ENCODE measurements around the gene TRMT11.
A peak's percentile ranks its signal among the peaks of the same experiment; 100 is the strongest.
"Not testable (repeated sequence)": the region's sequence is repeated elsewhere in the genome, so short reads cannot be mapped to it uniquely, and the experiment has no call there.

Gene TRMT11

DNA sequence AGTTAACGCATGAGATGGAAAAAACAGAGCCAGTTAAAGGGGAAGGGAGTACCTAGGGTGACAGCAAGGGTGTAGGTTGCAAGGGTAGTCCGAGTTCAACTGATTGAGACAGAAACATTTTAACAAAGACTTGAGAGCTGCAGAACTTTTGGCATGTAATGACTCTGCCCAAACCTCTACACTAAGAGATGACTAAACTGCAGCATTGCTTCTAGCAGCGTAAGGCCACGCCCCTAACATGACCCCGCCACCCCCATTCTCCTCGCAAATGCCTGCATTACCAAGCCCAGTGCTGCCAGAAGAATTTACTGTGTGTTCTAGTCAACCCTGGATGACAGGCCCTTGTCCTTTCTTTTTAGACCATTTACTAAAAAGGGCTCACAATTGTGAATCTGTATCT, 36.0 kb upstream of the TRMT11 start:
- Histone ChIP-seq H2BK15ac (ENCODE audit: low read length) (no peak overlapping the region), H3K4me2 (ENCODE audit: insufficient read depth, low read length, poor library complexity, severe bottlenecking) (no peak overlapping the region), H3K9ac (ENCODE audit: low read depth, low read length, poor library complexity) (no peak overlapping the region), H3K4me1 (ENCODE audit: control insufficient read depth in 2 of 2, insufficient read depth in 1 of 2, low read depth in 1 of 2, low read length in 2 of 2) (no peaks in the 10 kb centered on the region), H3K36me3 (replicated peaks in 1 of 2; ENCODE audit: control insufficient read depth in 2 of 2, insufficient read depth in 2 of 2, low read length in 2 of 2) (no peaks in the 10 kb centered on the region), H3K4ac (ENCODE audit: low read length) (no peak overlapping the region), H3K14ac (ENCODE audit: low read length) (no peak overlapping the region), H2AK5ac (ENCODE audit: low read depth, low read length) (no peak overlapping the region), H3K23ac (ENCODE audit: low read depth, low read length, poor library complexity) (no peak overlapping the region), H4K8ac (ENCODE audit: low read depth, low read length) (no peak overlapping the region), H2BK12ac (ENCODE audit: low read length) (no peak overlapping the region), H3K79me1 (ENCODE audit: low read depth, low read length) (no peaks in the 10 kb centered on the region), H3K9me3 (replicated peaks in 1 of 2; ENCODE audit: control insufficient read depth in 2 of 2, insufficient read depth in 1 of 2, low read depth in 1 of 2, low read length in 2 of 2) (no peaks in the 10 kb centered on the region), H4K91ac (ENCODE audit: low read depth, low read length, poor library complexity) (no peak overlapping the region), H3K18ac (ENCODE audit: low read length) (no peak overlapping the region), H3K4me3 (ENCODE audit: low read length in 2 of 2) (no peak overlapping the region), H2AFZ (ENCODE audit: low read length) (no peak overlapping the region), H2BK5ac (ENCODE audit: low read length) (no peak overlapping the region), H2BK120ac (ENCODE audit: low read depth, low read length) (no peak overlapping the region), H3K27me3 (ENCODE audit: control insufficient read depth in 3 of 3, insufficient read depth in 3 of 3, low read depth in 1 of 3, low read length in 3 of 3) (peaks cover 0 to 4% (median 3%) of the 10 kb centered on the region in 3 experiments), H3K27ac (replicated peaks; ENCODE audit: low read length) (no peak overlapping the region)
- WGBS, 2 donors (ENCODE audit: extremely low coverage in 2 of 2, insufficient read length in 2 of 2, insufficient replicate concordance in 1 of 2): no CpG with 5 or more reads among the region's 6 CpGs
- DNase-seq (ENCODE audit: low spot score): no peak

DNA sequence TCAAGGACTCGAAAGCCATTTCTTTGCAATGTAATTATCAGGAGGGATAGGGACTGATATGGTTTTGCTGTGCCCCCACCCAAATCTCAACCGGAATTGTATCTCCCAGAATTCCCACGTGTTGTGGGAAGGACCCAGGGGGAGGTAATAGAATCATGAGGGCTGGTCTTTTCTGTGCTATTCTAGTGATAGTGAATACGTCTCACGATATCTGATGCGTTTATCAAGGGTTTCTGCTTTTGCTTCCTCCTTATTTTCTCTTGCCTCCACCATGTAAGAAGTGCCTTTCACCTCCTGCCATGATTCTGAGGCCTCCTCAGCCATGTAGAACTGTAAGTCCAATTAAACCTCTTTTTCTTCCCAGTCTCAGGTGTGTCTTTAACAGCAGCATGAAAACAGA, 35.6 kb upstream of the TRMT11 start:
- DNase-seq (ENCODE audit: low spot score); H3K18ac ChIP-seq (ENCODE audit: low read length); H3K9me3 ChIP-seq (replicated peaks in 1 of 2; ENCODE audit: control insufficient read depth in 2 of 2, insufficient read depth in 1 of 2, low read depth in 1 of 2, low read length in 2 of 2); H3K79me1 ChIP-seq (ENCODE audit: low read depth, low read length); H2BK12ac ChIP-seq (ENCODE audit: low read length); H3K4me2 ChIP-seq (ENCODE audit: insufficient read depth, low read length, poor library complexity, severe bottlenecking); H3K14ac ChIP-seq (ENCODE audit: low read length); H3K27ac ChIP-seq (replicated peaks; ENCODE audit: low read length); H2AK5ac ChIP-seq (ENCODE audit: low read depth, low read length); H3K36me3 ChIP-seq (replicated peaks in 1 of 2; ENCODE audit: control insufficient read depth in 2 of 2, insufficient read depth in 2 of 2, low read length in 2 of 2); H3K23ac ChIP-seq (ENCODE audit: low read depth, low read length, poor library complexity); H2BK120ac ChIP-seq (ENCODE audit: low read depth, low read length); H2BK5ac ChIP-seq (ENCODE audit: low read length); H3K4me1 ChIP-seq (ENCODE audit: control insufficient read depth in 2 of 2, insufficient read depth in 1 of 2, low read depth in 1 of 2, low read length in 2 of 2); H3K9ac ChIP-seq (ENCODE audit: low read depth, low read length, poor library complexity); H4K8ac ChIP-seq (ENCODE audit: low read depth, low read length); H2BK15ac ChIP-seq (ENCODE audit: low read length); H3K27me3 ChIP-seq (ENCODE audit: control insufficient read depth in 3 of 3, insufficient read depth in 3 of 3, low read depth in 1 of 3, low read length in 3 of 3); H3K4me3 ChIP-seq (ENCODE audit: low read length in 2 of 2); H4K91ac ChIP-seq (ENCODE audit: low read depth, low read length, poor library complexity); H2AFZ ChIP-seq (ENCODE audit: low read length); H3K4ac ChIP-seq (ENCODE audit: low read length): not testable (repeated sequence)
- no CpG with 5 or more reads among the region's 6 CpGs for WGBS, 2 donors (ENCODE audit: extremely low coverage in 2 of 2, insufficient read length in 2 of 2, insufficient replicate concordance in 1 of 2)

DNA sequence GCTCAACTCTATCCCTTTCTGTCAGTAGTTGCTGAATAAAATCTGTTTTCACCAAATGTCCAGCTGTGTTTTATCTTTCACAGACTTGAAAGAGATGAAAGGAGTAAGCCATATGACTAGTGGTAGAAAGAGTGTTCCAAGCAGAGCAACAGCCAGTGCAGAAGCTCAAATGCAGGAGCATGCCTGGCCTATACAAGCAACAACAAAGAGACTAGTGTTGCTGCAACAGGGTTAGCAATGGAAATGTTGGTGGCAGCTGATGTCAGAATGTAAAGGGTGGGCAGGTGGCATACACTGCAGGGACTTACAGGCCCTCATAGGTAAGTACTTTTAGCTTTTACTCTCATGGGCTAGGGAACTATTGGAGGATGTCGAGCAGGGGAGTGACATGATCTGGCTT, 35.0 kb upstream of the TRMT11 start:
- H3K79me1 ChIP-seq (ENCODE audit: low read depth, low read length): no peaks in the 10 kb centered on the region
- H2BK15ac ChIP-seq (ENCODE audit: low read length): no peak overlapping the region
- no CpG with 5 or more reads among the region's 1 CpG for WGBS, 2 donors (ENCODE audit: extremely low coverage in 2 of 2, insufficient read length in 2 of 2, insufficient replicate concordance in 1 of 2)
- no peak overlapping the region for H3K4ac ChIP-seq (ENCODE audit: low read length)
- H3K18ac ChIP-seq (ENCODE audit: low read length): no peak overlapping the region
- H2BK120ac ChIP-seq (ENCODE audit: low read depth, low read length): no peak overlapping the region
- H3K27ac ChIP-seq (replicated peaks; ENCODE audit: low read length): no peak overlapping the region
- H3K23ac ChIP-seq (ENCODE audit: low read depth, low read length, poor library complexity): no peak overlapping the region
- H3K4me1 ChIP-seq (ENCODE audit: control insufficient read depth in 2 of 2, insufficient read depth in 1 of 2, low read depth in 1 of 2, low read length in 2 of 2): peaks cover 0 to 2% of the 10 kb centered on the region in 2 donors
- H2AFZ ChIP-seq (ENCODE audit: low read length): no peak overlapping the region
- H3K4me2 ChIP-seq (ENCODE audit: insufficient read depth, low read length, poor library complexity, severe bottlenecking): no peak overlapping the region
- peaks cover 0 to 3% (median 2%) of the 10 kb centered on the region in 3 experiments for H3K27me3 ChIP-seq (ENCODE audit: control insufficient read depth in 3 of 3, insufficient read depth in 3 of 3, low read depth in 1 of 3, low read length in 3 of 3)
- no peak overlapping the region for H2BK5ac ChIP-seq (ENCODE audit: low read length)
- H2AK5ac ChIP-seq (ENCODE audit: low read depth, low read length): peak overlapping the region; percentile 6
- no peak overlapping the region for H4K91ac ChIP-seq (ENCODE audit: low read depth, low read length, poor library complexity)
- H3K9me3 ChIP-seq (replicated peaks in 1 of 2; ENCODE audit: control insufficient read depth in 2 of 2, insufficient read depth in 1 of 2, low read depth in 1 of 2, low read length in 2 of 2): no peaks in the 10 kb centered on the region
- H3K4me3 ChIP-seq (ENCODE audit: low read length in 2 of 2): no peak overlapping the region
- no peaks in the 10 kb centered on the region for H3K36me3 ChIP-seq (replicated peaks in 1 of 2; ENCODE audit: control insufficient read depth in 2 of 2, insufficient read depth in 2 of 2, low read length in 2 of 2)
- no peak overlapping the region for H4K8ac ChIP-seq (ENCODE audit: low read depth, low read length)
- H3K9ac ChIP-seq (ENCODE audit: low read depth, low read length, poor library complexity): no peak overlapping the region
- no peak overlapping the region for H3K14ac ChIP-seq (ENCODE audit: low read length)
- no peak overlapping the region for H2BK12ac ChIP-seq (ENCODE audit: low read length)
- DNase-seq (ENCODE audit: low spot score): no peak

DNA sequence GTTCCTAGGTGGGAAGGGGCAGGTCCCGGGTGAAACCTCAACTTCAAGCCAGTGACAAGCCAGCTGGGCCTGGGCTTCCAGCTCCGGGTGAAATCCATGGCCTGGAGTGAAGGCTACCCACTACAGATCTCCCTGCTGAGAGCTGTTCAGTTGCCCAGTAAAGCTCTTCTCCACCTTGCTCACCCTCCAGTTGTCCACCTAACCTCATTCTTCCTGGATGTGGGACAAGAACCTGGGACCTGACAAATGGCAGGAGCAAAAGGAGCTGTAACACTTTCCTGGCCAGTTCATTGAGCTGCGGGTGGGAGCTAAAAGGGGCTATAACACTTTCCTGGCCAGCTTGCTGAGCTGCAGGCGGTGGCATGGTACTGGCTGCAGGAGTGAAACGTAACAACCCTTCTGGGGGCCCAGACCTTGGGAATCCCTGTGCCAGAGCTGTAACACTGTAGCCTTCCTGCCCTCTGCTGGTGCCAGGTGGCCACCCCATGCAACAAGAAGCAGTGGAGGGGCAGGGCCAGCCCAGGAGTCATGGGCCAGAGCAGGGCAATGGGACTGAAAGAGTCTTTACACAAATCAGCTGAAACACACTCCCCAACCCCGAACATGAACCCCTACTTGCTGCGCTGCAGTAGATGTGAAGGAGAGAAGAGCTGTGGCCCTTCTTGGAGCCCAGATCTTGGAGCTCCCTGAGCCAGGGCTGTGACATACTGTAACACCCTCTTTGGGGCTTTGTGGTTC, 33.4 kb upstream of the TRMT11 start:
- no peak overlapping the region for H3K9ac ChIP-seq (ENCODE audit: low read depth, low read length, poor library complexity)
- peak overlapping the region; percentile 51 for H2AK5ac ChIP-seq (ENCODE audit: low read depth, low read length)
- peak overlapping the region in 1 of 2 donors; percentile 64 for H3K4me3 ChIP-seq (ENCODE audit: low read length in 2 of 2)
- H2BK120ac ChIP-seq (ENCODE audit: low read depth, low read length): no peak overlapping the region
- no peak overlapping the region for H3K4ac ChIP-seq (ENCODE audit: low read length)
- H3K9me3 ChIP-seq (replicated peaks in 1 of 2; ENCODE audit: control insufficient read depth in 2 of 2, insufficient read depth in 1 of 2, low read depth in 1 of 2, low read length in 2 of 2): no peaks in the 10 kb centered on the region
- H3K27ac ChIP-seq (replicated peaks; ENCODE audit: low read length): no peak overlapping the region
- no peak overlapping the region for H4K8ac ChIP-seq (ENCODE audit: low read depth, low read length)
- no peak overlapping the region for H2AFZ ChIP-seq (ENCODE audit: low read length)
- H3K36me3 ChIP-seq (replicated peaks in 1 of 2; ENCODE audit: control insufficient read depth in 2 of 2, insufficient read depth in 2 of 2, low read length in 2 of 2): no peaks in the 10 kb centered on the region
- peak overlapping the region; percentile 61 for H2BK15ac ChIP-seq (ENCODE audit: low read length)
- DNase-seq (ENCODE audit: low spot score): no peak
- H3K4me1 ChIP-seq (ENCODE audit: control insufficient read depth in 2 of 2, insufficient read depth in 1 of 2, low read depth in 1 of 2, low read length in 2 of 2): peaks cover 0 to 8% of the 10 kb centered on the region in 2 donors
- H3K27me3 ChIP-seq (ENCODE audit: control insufficient read depth in 3 of 3, insufficient read depth in 3 of 3, low read depth in 1 of 3, low read length in 3 of 3): peaks cover 0 to 3% (median 0%) of the 10 kb centered on the region in 3 experiments
- no peak overlapping the region for H3K23ac ChIP-seq (ENCODE audit: low read depth, low read length, poor library complexity)
- no peak overlapping the region for H2BK5ac ChIP-seq (ENCODE audit: low read length)
- WGBS, 2 donors (ENCODE audit: extremely low coverage in 2 of 2, insufficient read length in 2 of 2, insufficient replicate concordance in 1 of 2): no CpG with 5 or more reads among the region's 7 CpGs
- H3K18ac ChIP-seq (ENCODE audit: low read length): no peak overlapping the region
- no peak overlapping the region for H4K91ac ChIP-seq (ENCODE audit: low read depth, low read length, poor library complexity)
- H3K79me1 ChIP-seq (ENCODE audit: low read depth, low read length): no peaks in the 10 kb centered on the region
- no peak overlapping the region for H3K14ac ChIP-seq (ENCODE audit: low read length)
- no peak overlapping the region for H3K4me2 ChIP-seq (ENCODE audit: insufficient read depth, low read length, poor library complexity, severe bottlenecking)
- H2BK12ac ChIP-seq (ENCODE audit: low read length): no peak overlapping the region

All from neuronal stem cell (in vitro differentiated cells).